GM19239 (cell line): ENCODE measurements around the gene UBN2.
A peak's percentile ranks its signal among the peaks of the same experiment; 100 is the strongest.

Experiments used
- DNase-seq: peaks from one replicate; pipeline ENCODE4 v3.0.0; 2011; ENCODE audit warnings: low spot score; ENCODE audit not compliant: insufficient read length
- FAIRE-seq: peaks from 2 replicates; lab custom pipeline; 2011; peaks lifted over from hg19 to GRCh38; lab: Jason Lieb, UNC

Gene UBN2

DNA sequence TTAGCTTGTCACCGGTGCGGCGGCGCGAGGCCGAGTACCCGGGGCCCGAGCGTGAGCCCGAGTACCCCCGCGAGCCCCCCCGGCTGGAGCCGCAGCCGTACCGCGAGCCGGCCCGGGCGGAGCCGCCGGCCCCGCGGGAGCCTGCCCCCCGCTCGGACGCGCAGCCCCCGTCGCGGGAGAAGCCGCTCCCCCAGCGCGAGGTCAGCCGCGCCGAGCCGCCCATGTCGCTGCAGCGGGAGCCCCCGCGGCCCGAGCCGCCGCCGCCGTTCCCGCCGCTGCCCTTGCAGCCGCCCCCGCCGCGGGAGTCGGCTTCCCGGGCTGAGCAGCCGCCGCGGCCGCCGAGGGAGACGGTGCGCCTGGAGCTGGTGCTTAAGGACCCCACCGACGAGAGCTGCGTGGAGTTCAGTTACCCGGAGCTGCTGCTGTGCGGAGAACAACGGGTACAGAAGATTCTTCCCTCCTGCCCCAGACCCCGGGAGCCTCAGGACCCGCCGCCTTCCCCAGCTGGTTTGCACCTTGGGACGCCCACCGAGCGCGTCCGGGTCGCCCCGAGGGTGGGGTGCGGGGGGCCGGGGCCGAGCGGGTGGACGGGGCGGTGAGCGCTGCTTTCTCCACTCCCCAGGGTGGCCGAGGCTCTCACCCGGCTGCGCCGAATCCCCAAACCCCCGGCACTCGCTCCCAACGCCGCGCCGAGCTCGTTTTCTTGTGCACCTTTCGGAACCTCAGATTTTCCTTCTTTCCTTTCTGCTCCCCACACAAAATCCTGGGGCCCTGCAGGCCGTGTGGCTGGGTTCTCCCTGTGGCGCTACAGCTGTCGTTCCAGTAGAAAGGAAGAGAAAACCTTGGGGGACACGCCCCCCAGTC lies 708 bp downstream of the UBN2 start:
- DNase-seq = peak; percentile 19

DNA sequence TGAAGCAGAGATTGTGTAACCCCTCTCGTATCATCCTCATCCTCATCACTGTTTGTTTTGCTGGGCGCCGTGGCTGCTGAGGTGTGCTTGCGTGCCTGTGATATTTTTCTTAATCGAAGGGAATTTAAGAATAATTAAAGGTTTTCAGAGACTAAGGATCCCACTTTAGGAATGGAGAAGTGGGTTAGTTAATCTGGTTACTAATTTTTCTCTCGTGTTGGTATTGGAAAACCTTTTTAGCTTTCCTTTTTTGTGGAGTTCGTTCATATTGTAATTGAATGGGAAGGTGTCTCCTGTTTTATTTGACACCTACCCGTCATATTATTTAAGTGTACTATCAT lies 1.3 kb downstream of the UBN2 start:
- peak; percentile 62 for FAIRE-seq

More for the DNA sequence above, 708 bp downstream of the UBN2 start:
- no peak for FAIRE-seq

DNA sequence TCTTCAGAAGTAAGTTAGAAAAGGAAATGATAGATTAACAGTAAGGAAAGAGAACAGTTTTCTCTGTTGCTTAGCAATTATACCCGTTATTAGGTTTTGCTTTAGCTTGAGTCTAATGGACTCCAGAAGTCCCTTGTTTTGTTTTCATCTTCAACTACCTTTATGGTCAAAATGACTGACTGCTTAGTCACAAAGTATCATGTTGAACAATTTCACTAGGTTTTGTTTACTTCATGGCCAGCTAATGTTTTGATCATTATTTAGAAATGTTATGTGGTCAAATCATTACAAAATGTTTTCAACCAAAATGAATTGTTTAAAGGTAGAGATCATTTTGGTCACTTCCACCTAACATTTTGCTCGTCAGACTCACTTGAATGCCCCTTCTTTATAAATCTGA lies 1.9 kb downstream of the UBN2 start:
- DNase-seq = no peak
- FAIRE-seq = no peak

More for the DNA sequence above, 1.3 kb downstream of the UBN2 start:
- no peak for DNase-seq

DNA sequence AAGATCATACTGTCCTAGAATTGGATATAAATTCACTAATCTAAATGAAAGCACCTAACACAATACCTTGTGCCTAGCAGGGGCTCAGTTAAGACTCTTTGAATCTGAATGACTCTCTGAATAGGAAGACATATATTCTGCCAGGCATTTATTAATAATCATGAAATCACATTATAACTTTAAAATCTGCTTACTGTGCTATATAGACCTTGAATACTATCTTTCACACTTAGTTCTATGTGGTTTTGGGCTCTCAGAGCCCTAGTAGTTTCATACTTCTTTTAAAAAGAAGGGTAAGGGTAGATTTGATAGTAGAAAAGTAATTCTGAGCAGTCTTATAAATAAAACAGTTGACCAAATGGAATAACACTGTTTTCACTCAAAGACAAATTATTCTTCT lies 10.2 kb downstream of the UBN2 start:
- DNase-seq = no peak
- no peak for FAIRE-seq

DNA sequence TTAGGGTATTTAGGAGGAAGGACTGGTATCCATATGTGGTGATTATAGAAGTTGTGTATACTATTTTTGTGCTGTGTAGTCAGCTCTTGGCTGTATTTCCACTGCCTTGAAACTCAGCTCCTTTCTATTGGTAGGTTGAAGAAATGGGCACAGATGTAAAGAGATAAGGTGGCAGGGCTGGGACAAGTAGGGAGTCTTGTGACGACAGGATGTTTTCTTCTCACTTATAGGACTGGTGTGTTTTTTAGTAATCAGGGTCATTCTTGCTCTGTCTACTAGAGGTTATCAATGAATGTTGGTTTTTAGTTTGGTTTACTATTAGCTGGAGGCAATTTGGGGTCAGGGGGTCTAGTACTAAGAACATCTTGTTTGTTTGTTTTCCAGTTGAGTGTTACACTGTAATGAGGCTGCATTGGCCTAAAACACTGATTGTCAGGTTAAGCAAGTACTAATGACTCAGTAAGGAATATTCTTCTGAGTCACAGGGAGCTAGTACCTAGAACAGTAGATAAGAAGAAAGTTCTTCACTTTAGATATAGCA lies 11.8 kb downstream of the UBN2 start:
- FAIRE-seq (no peak), DNase-seq (no peak)

DNA sequence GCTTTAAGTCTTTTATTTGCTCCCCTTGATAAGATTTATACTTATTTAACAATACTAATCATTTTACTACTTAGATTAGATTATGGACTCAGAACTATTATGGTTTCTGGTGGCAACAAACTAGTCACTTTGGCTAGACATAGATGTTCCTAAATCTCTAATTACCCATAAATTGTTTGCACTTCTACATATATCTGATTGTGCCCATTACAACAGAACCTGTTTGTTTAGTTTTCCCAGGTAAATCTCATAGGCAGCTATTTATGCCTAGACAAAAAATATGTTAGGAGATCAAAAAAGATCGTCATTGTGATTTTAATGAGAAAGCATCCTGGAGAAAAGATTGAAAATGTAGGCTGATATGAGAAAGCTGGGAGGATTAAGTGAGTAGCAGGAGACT lies 14.4 kb downstream of the UBN2 start:
- FAIRE-seq = no peak
- DNase-seq = no peak

DNA sequence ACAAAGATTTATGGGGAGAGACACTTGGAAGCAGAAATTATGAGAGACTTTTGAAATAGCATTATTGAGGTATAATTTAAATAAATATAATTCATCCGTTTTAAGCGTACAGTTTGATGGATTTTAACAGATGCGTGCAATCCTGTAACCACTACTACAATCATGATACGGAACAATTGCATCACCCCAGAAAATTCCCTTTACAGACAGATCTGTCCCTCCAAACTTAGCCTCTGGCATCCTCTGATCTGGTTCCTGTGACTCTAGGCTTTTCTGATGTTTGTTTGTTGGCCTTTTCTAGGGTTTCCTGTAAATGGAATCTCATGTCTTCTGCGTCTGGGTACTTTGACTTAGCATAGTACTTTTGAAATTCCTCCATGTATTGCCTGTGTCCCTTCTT lies 15.5 kb downstream of the UBN2 start:
- FAIRE-seq = no peak
- no peak for DNase-seq

DNA sequence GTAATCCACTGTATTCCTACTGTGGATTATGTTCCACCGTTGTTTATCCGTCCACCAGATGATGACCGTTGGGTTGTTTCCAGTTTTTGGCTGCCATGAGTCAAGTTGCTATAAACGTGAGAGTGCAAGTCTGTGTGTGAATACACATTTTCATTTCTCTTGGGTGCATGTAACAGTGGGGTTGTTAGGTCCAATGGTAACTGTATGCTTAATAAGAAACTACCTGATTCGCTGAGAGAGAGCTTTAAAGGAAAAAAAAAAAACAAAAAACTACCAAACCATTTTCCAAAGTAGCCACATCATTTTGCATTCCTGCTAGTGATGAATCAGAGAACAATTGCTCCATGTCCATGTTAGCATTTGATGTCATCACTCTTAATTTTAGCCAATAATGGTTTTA lies 15.9 kb downstream of the UBN2 start:
- no peak for FAIRE-seq
- no peak for DNase-seq

DNA sequence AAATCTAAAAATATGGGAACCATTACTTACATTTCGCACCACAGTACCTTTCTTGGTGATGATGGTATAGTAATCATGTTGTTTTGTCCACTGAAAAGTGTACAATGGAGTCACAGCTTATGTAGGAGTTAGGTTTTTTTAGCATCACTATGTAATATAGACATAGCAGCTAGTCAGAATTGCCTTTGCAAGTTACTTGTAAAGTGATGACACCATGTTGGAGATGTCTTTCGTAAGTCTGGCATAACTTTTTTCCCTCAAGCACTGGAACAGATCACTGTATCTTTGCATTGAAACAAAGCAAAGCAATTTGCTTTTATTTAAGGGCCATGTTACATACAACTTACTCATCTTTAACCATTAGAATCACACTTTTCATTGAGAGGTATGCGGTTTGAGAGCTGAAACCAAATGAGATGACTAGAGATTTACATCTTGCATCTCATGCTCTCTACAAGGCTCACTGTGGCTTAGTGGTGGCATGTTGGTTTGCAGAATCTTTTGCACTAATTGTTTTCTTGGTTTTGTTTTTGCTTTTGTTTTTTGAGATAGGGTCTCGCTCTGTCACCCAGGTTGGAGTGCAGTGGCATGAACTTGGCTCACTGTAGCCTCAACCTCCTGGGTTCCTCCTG lies 18.3 kb downstream of the UBN2 start:
- no peak for DNase-seq
- FAIRE-seq = no peak

DNA sequence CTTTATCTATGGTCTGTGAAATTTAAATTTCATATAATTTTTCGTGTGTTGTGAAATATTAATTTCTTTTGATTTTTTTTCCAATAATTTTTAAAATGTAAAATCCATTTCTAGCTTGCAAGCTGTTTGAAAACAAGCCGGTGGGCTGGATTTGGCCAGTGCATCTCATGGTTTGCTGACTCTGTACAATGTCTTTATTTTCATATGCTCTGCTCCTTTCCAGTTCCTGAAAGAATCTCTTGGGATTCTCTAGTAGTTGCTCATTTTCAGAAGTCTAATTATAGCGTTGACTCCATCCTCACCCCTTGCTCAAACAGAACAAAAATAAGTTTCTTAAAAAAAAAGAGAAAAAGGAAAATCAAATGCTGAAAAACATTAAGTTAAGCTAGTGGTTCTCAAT lies 21.4 kb downstream of the UBN2 start:
- FAIRE-seq = no peak
- no peak for DNase-seq

DNA sequence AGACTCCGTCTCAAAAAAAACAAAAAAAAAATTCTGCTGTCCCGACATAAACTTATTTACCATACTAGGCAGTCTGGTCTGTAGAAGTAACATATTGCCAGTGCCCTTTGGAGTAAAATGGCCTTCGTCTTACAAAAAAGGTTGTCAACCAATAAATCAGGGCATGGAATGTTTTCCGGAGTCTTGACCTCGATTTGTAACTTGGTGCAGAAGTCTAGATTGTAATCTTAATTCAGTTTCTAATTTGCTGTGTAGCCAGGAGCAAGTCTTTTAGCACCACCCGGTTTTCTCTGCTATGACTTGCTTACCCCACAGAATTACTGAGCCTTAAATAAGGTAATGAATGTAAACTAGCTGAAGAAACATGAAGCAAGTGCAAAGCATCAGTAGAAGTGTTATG lies 23.2 kb downstream of the UBN2 start:
- FAIRE-seq (no peak), DNase-seq (no peak)

DNA sequence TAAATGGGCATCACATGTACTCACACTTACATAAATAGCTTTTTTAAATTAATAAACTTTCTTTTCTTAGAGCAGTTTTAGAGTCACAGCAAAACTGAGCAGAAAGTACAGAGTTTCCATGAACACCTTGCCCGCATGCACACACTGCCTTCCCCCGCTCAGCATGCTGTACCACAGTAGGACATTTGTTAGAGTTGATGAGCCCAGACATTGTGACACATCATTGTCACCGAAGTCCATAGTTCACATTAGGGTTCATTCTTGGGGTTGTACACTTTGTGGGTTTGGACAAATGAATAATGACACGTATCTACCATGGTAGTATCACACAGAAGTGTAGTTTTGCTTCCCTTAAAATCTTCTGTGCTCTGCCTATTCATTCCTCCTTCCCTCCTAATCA lies 23.7 kb downstream of the UBN2 start:
- no peak for DNase-seq
- FAIRE-seq = no peak

DNA sequence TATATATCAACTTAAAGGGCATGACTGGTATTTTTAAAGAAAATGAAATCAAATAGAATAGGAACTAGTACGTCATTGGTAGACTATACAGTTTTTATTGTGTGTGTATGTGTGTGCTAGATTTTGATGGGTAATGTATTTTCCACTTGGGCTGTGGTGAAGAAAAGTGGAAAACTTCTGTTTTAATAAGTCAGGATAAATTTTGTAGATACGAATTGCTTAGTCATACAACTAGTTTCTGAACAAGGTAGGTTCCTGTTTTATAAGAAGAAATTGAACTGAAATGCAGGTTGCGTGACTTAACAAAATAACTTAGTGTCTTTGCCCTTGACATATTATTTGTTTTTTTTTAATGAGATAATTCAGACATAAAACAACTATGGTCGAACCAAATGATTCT lies 24.3 kb downstream of the UBN2 start:
- DNase-seq = no peak
- FAIRE-seq = no peak

DNA sequence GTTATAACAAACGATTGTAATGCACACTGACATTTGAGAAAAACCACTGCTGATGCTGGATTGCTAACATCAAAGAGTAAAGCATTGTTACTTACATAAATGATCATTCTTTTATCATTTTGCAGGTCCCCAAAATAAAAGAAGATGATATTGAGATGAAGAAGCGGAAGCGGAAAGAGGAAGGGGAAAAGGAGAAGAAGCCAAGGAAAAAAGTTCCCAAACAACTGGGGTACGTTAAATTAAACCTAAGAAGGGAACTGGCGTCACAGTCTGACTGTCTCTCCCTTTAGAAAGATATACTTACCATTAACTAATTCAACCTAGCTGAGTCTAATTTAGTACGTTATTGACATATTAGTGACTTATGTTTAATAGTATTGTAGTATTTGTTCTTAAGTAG lies 28.1 kb downstream of the UBN2 start:
- FAIRE-seq = no peak

DNA sequence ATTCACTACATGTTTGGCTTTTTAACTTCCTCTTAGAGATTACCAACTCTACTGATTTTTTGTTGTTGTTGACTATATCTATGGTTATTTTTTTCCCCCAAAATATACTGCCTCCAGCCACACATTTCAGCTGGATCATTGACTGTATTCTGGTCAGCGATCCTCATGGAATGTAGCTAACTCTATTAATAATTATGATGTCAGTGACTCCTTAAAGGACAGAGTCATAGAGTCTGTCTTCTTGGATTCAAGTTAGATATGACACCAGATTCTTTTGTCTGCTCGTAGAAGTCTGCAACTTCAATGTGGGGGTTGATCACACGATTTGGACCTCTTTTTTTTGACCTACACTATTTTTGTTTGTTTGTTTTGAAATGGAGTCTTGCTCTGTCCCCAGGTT lies 33.2 kb downstream of the UBN2 start:
- FAIRE-seq (no peak), DNase-seq (no peak)

More for the DNA sequence above, 28.1 kb downstream of the UBN2 start:
- no peak for DNase-seq

DNA sequence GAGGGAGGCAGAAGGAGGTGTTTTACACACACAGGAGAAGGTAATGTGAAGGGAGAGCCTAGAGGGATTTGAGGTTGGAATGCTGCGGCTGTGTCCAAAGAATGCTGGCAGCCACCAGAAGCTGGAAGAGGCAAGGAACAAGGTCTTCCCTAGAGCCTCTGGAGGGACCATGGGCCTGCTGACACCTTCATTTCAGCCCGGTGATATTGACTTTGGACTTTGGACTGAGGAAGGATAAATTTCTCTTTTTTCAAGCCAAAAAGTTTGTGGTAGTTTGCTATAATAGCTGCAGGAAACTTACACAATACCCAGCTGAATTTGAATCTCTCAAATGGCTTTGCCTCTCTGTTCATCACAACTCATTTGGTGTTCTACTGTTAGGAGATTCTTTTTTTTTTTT lies 34.6 kb downstream of the UBN2 start:
- DNase-seq (no peak), FAIRE-seq (no peak)

DNA sequence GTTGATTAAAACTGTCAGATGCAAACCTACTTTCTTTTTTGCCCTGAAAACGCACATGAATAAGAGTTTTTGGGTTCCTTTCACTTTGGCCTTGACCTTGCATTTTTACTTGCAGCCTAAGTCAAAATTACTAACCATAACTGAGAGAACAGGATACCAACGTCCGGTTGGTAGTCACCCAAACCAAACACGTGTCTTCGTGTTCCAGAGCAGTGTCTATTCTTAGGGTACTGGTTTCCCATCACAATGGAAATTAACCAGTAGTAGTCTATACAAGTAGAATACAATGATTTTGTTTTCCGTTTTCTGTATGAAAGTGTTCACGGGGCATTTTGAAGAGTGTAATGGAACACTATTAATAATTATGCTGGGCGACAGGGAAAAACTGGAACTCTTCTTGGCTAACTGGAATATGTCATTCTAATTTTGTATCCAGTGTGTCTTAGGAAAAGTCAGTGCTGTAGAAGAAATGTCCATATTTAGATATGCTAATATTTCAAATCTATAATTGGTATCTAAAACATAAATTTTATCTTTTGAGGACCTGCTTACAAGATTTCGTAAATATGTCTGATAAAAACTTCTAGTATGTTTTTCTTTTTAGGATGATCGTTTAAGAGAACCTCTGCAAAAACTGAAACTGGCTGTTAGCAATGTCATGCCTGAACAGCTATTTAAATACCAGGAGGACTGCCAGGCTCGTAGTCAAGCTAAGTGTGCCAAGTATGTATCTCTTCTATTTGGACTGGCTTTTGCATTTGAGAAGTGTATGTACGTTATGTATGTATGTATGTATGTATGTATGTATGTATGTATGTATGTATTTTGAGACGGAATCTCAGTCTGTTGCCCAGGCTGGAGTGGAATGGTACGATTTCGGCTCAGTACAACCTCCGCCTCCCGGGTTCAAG lies 40.9 kb downstream of the UBN2 start:
- FAIRE-seq (no peak), DNase-seq (no peak)

DNA sequence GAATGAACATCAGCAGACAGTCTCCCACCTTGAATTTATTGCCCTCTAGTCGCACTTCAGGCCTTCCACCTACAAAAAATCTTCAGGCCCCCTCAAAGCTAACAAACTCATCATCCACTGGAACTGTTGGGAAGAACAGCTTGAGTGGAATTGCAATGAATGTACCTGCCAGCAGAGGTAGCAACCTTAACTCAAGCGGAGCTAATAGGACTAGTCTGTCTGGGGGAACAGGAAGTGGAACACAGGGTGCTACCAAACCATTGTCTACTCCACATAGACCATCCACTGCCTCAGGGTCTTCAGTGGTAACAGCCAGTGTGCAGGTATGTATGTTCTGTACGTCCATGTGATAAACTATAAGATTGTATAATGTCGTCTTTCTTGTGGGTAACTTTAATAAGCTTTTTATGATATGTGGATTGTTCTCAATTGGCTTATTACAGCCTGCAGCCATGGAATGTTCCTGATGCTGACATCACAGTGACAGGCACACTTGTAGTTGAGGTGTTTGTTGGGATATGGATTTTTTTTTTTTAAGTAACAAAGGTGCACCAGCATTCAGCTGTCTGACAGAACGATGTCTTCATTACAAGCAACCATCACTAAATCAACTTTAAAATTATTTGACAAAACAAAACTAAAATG lies 53.3 kb downstream of the UBN2 start:
- DNase-seq (no peak), FAIRE-seq (no peak)

DNA sequence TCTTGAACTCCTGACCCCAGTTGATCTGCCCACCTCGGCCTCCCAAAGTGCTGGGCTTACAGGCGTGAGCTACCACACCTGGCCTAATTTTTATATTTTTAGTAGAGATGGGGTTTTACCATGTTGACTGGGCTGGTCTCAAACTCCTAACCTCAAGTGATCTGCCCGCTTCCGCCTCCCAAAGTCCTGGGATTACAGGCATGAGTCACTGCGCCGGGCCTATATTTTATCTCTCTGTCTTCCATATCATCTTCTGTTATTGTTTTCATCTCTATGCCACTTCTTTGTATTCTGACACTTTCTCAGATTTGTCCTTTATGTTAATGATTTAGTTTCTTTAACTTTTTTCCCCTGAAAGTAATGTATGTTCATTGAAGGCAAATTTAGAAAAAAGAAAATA lies 55.1 kb downstream of the UBN2 start:
- FAIRE-seq (no peak), DNase-seq (no peak)

DNA sequence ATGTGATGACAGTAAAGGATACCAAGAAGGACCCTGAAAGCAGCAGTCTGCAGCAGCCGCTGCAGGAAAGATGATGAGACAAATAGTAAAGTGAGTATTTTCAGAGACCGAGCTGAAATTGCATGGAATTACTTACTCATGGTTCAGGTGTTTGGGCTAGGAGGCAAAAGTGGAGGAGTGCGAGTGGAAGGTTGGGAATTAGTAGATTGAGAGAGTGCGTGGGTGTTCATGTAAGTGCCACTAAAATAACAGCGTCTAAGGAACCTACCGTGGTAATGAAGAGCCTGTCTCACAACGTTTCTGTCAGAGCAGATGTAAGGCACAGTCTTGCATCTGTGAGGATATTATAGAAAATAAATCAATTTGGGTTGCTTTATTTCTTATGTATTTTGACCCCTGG lies 61.8 kb downstream of the UBN2 start:
- FAIRE-seq = no peak
- no peak for DNase-seq
